ENCODE results near the gene RTN4R.
"Not testable (repeated sequence)": the region's sequence is repeated elsewhere in the genome, so short reads cannot be mapped to it uniquely, and the experiment has no call there.

RTN4R gene

GRCh38 chr22:20290045-20290392 lies 21.9 kb upstream of the RTN4R start:
- TF ChIP-seq, protein P1, sequence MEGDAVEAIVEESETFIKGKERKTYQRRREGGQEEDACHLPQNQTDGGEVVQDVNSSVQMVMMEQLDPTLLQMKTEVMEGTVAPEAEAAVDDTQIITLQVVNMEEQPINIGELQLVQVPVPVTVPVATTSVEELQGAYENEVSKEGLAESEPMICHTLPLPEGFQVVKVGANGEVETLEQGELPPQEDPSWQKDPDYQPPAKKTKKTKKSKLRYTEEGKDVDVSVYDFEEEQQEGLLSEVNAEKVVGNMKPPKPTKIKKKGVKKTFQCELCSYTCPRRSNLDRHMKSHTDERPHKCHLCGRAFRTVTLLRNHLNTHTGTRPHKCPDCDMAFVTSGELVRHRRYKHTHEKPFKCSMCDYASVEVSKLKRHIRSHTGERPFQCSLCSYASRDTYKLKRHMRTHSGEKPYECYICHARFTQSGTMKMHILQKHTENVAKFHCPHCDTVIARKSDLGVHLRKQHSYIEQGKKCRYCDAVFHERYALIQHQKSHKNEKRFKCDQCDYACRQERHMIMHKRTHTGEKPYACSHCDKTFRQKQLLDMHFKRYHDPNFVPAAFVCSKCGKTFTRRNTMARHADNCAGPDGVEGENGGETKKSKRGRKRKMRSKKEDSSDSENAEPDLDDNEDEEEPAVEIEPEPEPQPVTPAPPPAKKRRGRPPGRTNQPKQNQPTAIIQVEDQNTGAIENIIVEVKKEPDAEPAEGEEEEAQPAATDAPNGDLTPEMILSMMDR (IDR thresholded peaks at IDR 0.05; ENCODE audit: low read depth, low read length), result no peak
- DNase-seq (ENCODE audit: extremely low read depth, low read depth), result no peak

- not testable (repeated sequence) for DNase-seq (ENCODE audit: extremely low read depth, low read depth)
These were observed 21.3 kb upstream of the RTN4R start for GRCh38 chr22:20289182-20290044.

DNA sequence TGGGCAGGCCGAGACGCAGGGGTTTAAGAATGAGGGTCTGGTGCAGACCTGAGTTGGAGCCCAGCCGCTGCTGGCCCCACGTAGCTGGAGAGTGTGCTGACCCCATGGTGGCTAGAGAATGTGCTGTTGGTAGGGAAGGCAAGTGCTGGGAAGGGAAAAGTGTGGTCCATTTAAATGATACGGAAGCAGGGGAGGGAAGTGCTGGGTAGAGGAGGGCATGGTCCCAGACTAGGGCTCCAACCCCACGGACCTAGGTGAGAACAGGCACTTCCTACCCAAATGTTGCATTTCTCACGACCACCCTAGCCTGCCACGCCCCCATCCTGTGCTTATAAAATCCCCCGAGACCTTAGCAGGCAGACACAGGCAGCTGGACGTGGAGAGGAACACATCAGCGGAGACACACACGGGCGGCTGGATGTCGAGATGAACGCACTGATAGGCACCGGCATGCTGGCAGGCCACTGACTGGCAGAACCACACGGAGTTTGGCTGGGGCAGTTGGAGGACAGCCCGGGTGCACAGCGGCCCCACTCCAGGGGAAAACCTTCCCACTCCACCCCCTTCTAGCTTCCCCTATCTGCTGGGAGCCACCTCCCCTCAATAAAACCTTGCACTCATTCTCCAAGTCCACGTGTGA lies 18.8 kb upstream of the RTN4R start:
- not testable (repeated sequence) for DNase-seq (ENCODE audit: extremely low read depth, low read depth)

DNA sequence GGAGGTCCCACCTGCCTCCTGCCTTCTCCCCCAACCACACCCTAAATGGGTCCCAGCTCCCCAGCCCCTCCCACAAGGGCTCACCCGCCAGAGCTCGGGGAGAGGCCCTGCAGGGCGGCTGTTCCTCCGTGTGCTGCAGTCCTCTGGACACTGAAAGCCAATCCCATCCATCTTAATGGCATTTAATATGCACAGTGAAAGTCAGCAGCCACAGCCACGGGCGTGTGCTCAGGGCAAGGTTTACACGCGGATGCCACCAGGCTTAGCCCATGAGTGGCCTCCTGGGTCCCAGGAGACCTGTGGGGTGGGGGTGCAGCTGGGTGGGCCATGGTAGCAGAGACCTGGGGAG lies 18.2 kb upstream of the RTN4R start:
- not testable (repeated sequence) for DNase-seq (ENCODE audit: extremely low read depth, low read depth)

DNA sequence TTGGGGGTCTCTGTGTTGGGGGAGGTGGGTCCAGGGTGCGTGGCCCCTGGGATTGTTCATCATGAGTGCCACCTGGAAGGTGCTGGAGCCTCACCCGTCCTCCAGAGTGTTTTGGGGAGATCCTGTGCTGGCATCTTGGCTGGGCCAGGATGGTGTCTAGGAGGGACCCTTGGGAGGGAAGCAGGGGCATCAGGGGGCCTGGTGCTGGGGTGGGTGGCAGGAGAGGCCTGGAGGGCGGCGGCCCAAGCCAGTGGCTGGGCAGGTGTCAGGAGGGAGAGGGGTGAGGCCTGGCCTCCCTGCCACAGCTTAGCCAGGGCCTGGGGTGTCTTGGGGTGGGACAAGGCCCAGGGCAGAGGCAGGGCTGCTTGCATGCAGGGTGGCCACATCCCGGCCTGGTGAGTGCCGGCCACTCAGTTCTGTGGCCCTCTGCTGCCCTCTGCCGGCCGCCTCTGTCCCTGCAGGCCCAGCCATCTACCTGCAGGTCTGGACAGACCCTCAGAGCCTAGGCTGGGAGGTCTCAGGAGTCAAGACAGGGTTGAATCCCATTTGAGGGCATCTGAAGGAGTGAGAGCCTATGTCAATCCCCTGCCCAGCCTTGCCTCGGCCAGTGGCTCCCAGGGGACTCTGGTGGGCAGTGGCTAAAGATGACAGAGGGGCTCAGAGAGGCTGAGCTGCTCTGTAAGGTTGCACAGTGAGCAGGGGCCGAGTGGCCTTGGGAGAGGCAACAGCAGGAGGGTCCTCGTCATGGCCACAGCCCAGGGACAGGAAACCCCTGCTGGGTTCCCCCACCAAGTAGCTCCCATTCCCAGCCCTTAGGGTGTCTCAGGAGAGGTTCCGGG lies 17.6 kb upstream of the RTN4R start:
- not testable (repeated sequence) for DNase-seq (ENCODE audit: extremely low read depth, low read depth)
- TF ChIP-seq, protein P1 (IDR thresholded peaks at IDR 0.05; ENCODE audit: low read depth, low read length), result peak; percentile 89

DNA sequence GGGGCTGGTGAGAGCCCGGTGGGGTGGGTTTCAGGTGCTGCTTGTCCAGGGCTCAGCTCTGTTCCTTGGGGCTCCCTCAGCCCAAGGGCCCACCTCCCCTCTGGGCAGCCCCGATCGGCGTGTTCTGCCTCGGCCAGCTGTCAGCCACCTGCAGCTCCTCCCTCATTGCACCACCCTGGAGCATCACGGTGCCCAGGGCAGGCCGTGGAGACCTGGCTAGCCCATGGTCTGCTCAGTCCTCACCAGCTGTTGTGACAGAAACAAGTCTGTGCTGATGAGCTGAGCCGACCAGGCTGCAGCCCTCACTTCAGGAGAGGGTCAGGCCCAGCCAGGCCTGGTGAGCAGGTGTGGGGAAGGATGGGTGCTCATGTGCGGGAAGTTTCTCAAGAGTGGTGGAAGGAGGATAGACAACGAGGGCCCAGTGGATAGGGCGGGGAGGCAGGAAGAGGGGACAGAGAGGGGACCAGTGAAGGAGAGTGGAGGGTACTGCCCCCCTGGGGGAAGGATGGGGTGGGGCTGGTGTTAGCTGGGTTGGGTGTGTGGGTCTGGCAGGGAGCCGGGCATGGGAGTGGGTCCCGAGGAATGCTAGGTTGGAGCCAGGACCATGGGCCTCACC lies 16.5 kb upstream of the RTN4R start:
- DNase-seq (ENCODE audit: extremely low read depth, low read depth), result no peak
- TF ChIP-seq, protein P1 (IDR thresholded peaks at IDR 0.05; ENCODE audit: low read depth, low read length), result no peak

DNA sequence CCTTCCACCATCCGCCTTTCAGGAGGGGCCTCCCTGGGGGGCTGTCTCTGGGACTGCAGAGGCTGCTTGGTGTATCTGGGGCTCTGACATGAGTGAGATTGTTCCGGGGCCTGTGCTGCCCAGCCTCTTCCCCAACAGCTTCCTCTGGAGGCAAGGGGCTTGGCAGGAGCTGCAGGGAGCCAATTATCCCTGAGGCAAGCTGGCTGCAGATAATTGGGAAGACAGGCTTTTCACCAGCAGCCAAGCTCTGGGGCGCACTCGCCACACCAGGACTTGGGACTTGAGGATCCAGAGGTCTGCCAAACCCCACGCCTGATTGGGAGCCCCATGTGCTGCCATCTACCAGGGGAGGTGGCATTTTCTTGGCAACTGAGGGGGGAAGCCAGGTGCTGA lies 15.6 kb upstream of the RTN4R start:
- TF ChIP-seq, protein P1 (IDR thresholded peaks at IDR 0.05; ENCODE audit: low read depth, low read length), result no peak
- no peak for DNase-seq (ENCODE audit: extremely low read depth, low read depth)

GRCh38 chr22:20282901-20283673 lies 15.0 kb upstream of the RTN4R start:
- TF ChIP-seq, protein P1 (IDR thresholded peaks at IDR 0.05; ENCODE audit: low read depth, low read length), result no peak
- DNase-seq (ENCODE audit: extremely low read depth, low read depth), result no peak

Measured in AG09319 (cell line).